Activated naive CD8-positive, alpha-beta T cell (primary cell): ENCODE data around the gene UBE2V1.

ENCODE experiments used
- H3K27ac Mint-ChIP-seq: one replicate; pipeline ENCODE4 v1.8.0; 2021; ENCODE audit warnings: mixed read lengths
- H3K27me3 Mint-ChIP-seq: one replicate; pipeline ENCODE4 v1.8.0; 2021; ENCODE audit warnings: mixed read lengths
- H3K36me3 Mint-ChIP-seq: one replicate; pipeline ENCODE4 v1.8.0; 2021; ENCODE audit warnings: mixed read lengths
- H3K4me1 Mint-ChIP-seq: one replicate; pipeline ENCODE4 v1.8.0; 2021; ENCODE audit warnings: low read depth, mixed read lengths
- H3K4me3 Mint-ChIP-seq: one replicate; pipeline ENCODE4 v1.8.0; 2021; ENCODE audit warnings: mild to moderate bottlenecking, mixed read lengths
- H3K9me3 Mint-ChIP-seq: one replicate; pipeline ENCODE4 v1.8.0; 2021; ENCODE audit warnings: low read depth, mixed read lengths

UBE2V1 gene

GRCh38 chr20:50128520-50128905 lies 15.6 kb upstream of the UBE2V1 start:
- H3K4me3 Mint-ChIP-seq = no peak overlapping the region
- peaks cover 3% of the 10 kb centered on the region for H3K4me1 Mint-ChIP-seq
- peaks cover 4% of the 10 kb centered on the region for H3K36me3 Mint-ChIP-seq
- no peaks in the 10 kb centered on the region for H3K27me3 Mint-ChIP-seq
- no peak overlapping the region for H3K27ac Mint-ChIP-seq
- no peaks in the 10 kb centered on the region for H3K9me3 Mint-ChIP-seq

GRCh38 chr20:50127587-50128519 lies 14.9 kb upstream of the UBE2V1 start:
- Mint-ChIP-seq H3K9me3 (no peaks in the 10 kb centered on the region), H3K4me1 (peaks cover 3% of the 10 kb centered on the region), H3K27me3 (no peaks in the 10 kb centered on the region), H3K4me3 (no peak overlapping the region), H3K36me3 (peaks cover 6% of the 10 kb centered on the region), H3K27ac (no peak overlapping the region)

GRCh38 chr20:50126662-50127061 lies 13.7 kb upstream of the UBE2V1 start:
- no peaks in the 10 kb centered on the region for H3K27me3 Mint-ChIP-seq
- H3K9me3 Mint-ChIP-seq = no peaks in the 10 kb centered on the region
- no peaks in the 10 kb centered on the region for H3K4me1 Mint-ChIP-seq
- no peak overlapping the region for H3K4me3 Mint-ChIP-seq
- H3K27ac Mint-ChIP-seq = no peak overlapping the region
- H3K36me3 Mint-ChIP-seq = peaks cover 3% of the 10 kb centered on the region

- peaks cover 3% of the 10 kb centered on the region for H3K36me3 Mint-ChIP-seq
- no peaks in the 10 kb centered on the region for H3K27me3 Mint-ChIP-seq
- H3K4me1 Mint-ChIP-seq = peaks cover 2% of the 10 kb centered on the region
- no peaks in the 10 kb centered on the region for H3K9me3 Mint-ChIP-seq
- no peak overlapping the region for H3K4me3 Mint-ChIP-seq
- H3K27ac Mint-ChIP-seq = no peak overlapping the region
Measured at GRCh38 chr20:50125279-50125678, 12.3 kb upstream of the UBE2V1 start.

- peaks cover 3% of the 10 kb centered on the region for H3K36me3 Mint-ChIP-seq
- H3K27ac Mint-ChIP-seq = no peak overlapping the region
- H3K27me3 Mint-ChIP-seq = no peaks in the 10 kb centered on the region
- H3K4me1 Mint-ChIP-seq = peaks cover 2% of the 10 kb centered on the region
- H3K9me3 Mint-ChIP-seq = no peaks in the 10 kb centered on the region
- no peak overlapping the region for H3K4me3 Mint-ChIP-seq
Measured at GRCh38 chr20:50124496-50124895, 11.5 kb upstream of the UBE2V1 start.

GRCh38 chr20:50123418-50123817 lies 10.5 kb upstream of the UBE2V1 start:
- Mint-ChIP-seq H3K4me1 (peaks cover 2% of the 10 kb centered on the region), H3K27me3 (no peaks in the 10 kb centered on the region), H3K4me3 (no peak overlapping the region), H3K27ac (peak overlapping the region; percentile 28), H3K36me3 (peaks cover 3% of the 10 kb centered on the region), H3K9me3 (no peaks in the 10 kb centered on the region)

GRCh38 chr20:50122763-50123162 lies 9.8 kb upstream of the UBE2V1 start:
- H3K9me3 Mint-ChIP-seq = no peaks in the 10 kb centered on the region
- H3K27ac Mint-ChIP-seq = no peak overlapping the region
- no peaks in the 10 kb centered on the region for H3K27me3 Mint-ChIP-seq
- H3K4me1 Mint-ChIP-seq = peaks cover 2% of the 10 kb centered on the region
- no peak overlapping the region for H3K4me3 Mint-ChIP-seq
- H3K36me3 Mint-ChIP-seq = peaks cover 3% of the 10 kb centered on the region

- Mint-ChIP-seq H3K4me3 (no peak overlapping the region), H3K27ac (no peak overlapping the region), H3K36me3 (peaks cover 3% of the 10 kb centered on the region), H3K9me3 (no peaks in the 10 kb centered on the region), H3K4me1 (peaks cover 2% of the 10 kb centered on the region), H3K27me3 (no peaks in the 10 kb centered on the region)
Measured at GRCh38 chr20:50121858-50122271, 8.9 kb upstream of the UBE2V1 start.

- H3K9me3 Mint-ChIP-seq = no peaks in the 10 kb centered on the region
- no peak overlapping the region for H3K27ac Mint-ChIP-seq
- peaks cover 5% of the 10 kb centered on the region for H3K4me1 Mint-ChIP-seq
- no peaks in the 10 kb centered on the region for H3K27me3 Mint-ChIP-seq
- peaks cover 3% of the 10 kb centered on the region for H3K36me3 Mint-ChIP-seq
- no peak overlapping the region for H3K4me3 Mint-ChIP-seq
Measured at GRCh38 chr20:50120935-50121693, 8.2 kb upstream of the UBE2V1 start.

- no peak overlapping the region for H3K4me3 Mint-ChIP-seq
- no peaks in the 10 kb centered on the region for H3K9me3 Mint-ChIP-seq
- no peaks in the 10 kb centered on the region for H3K27me3 Mint-ChIP-seq
- peaks cover 30% of the 10 kb centered on the region for H3K4me1 Mint-ChIP-seq
- H3K27ac Mint-ChIP-seq = no peak overlapping the region
- H3K36me3 Mint-ChIP-seq = no peaks in the 10 kb centered on the region
Measured at GRCh38 chr20:50118203-50118602, 5.3 kb upstream of the UBE2V1 start.

- Mint-ChIP-seq H3K9me3 (no peaks in the 10 kb centered on the region), H3K27ac (peak overlapping the region; percentile 97), H3K36me3 (peaks cover 2% of the 10 kb centered on the region), H3K4me1 (peaks cover 42% of the 10 kb centered on the region), H3K27me3 (no peaks in the 10 kb centered on the region), H3K4me3 (peak overlapping the region; percentile 92)
Measured at GRCh38 chr20:50116368-50116999, 3.5 kb upstream of the UBE2V1 start.

- H3K27ac Mint-ChIP-seq = peak overlapping the region; percentile 97
- H3K4me3 Mint-ChIP-seq = peak overlapping the region; percentile 92
- H3K36me3 Mint-ChIP-seq = peaks cover 2% of the 10 kb centered on the region
- H3K9me3 Mint-ChIP-seq = no peaks in the 10 kb centered on the region
- peaks cover 47% of the 10 kb centered on the region for H3K4me1 Mint-ChIP-seq
- H3K27me3 Mint-ChIP-seq = no peaks in the 10 kb centered on the region
Measured at GRCh38 chr20:50115591-50116367, 2.8 kb upstream of the UBE2V1 start.

GRCh38 chr20:50115041-50115512 lies 2.1 kb upstream of the UBE2V1 start:
- H3K9me3 Mint-ChIP-seq = no peaks in the 10 kb centered on the region
- H3K4me1 Mint-ChIP-seq = peaks cover 54% of the 10 kb centered on the region
- H3K4me3 Mint-ChIP-seq = peak overlapping the region; percentile 92
- peak overlapping the region; percentile 97 for H3K27ac Mint-ChIP-seq
- no peaks in the 10 kb centered on the region for H3K27me3 Mint-ChIP-seq
- H3K36me3 Mint-ChIP-seq = peaks cover 2% of the 10 kb centered on the region
